GM21447 (cell line): Measurements from ENCODE around the gene TAAR8.
"Not testable (repeated sequence)": the region's sequence is repeated elsewhere in the genome, so short reads cannot be mapped to it uniquely, and the experiment has no call there.

Experiments
- ATAC-seq: cut with Tn5 transposase; IDR thresholded peaks from one replicate; pipeline ENCODE4 v1.9.1; 2021; ENCODE audit not compliant: unreplicated experiment

TAAR8 gene, protein sequence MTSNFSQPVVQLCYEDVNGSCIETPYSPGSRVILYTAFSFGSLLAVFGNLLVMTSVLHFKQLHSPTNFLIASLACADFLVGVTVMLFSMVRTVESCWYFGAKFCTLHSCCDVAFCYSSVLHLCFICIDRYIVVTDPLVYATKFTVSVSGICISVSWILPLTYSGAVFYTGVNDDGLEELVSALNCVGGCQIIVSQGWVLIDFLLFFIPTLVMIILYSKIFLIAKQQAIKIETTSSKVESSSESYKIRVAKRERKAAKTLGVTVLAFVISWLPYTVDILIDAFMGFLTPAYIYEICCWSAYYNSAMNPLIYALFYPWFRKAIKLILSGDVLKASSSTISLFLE

DNA sequence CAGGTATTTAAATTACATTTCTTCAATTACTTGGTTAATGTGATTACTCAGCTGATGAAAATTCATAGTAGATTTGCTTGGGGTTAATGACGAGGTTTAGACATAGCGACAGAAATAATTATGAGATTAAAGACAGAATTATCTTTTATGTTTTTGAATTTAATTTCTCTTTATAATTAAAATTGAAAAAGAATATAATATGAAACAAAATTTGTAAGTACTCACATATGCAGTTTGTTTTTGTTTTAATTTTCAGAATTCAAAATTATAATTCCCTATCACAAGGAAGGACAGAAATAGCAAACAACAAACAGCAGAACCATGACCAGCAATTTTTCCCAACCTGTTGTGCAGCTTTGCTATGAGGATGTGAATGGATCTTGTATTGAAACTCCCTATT lies at the start of gene TAAR8:
TAAR8 (plus strand) TSS at position 301 of the 400 bp plus-strand sequence; CDS start at position 322, 21 bp downstream.
- ATAC-seq, result no peak

DNA sequence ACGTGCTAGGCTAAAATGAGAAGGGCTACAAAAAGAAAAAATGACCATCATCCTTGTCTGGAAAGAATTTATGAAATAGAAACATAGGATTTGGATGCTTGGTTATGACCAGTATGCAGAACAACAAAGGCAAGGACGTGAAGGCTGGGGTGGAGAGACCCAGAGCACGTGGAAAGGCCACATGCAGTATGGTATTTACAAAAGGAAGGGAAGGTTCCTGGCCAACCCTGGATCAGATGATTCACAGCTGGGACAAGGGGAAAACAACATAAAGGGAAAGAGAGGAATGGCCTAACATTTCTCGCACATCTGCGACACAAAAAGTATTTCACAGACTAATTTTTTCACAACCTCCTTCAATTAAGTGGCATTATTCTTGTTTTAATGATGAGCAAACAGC lies 47.7 kb upstream of the TAAR8 start:
- no peak for ATAC-seq

DNA sequence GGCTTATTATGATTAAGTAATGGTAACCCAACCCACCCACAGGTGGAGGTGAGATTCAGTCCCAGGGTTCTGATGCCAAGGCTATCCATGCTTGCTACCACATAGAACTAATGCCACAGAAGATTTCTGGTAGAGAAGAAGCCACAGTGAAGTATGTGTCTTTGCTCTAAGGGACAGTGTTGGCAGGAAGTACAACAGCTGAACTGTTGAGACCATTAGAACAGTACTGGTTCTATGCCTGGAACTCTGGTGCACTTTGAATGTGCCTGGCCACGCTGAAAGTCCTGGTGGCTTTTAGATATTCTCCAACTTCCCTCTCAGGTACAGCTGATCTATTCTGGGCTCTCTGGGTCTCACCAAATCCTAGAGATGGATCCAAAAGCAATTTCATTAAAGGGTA lies 47.3 kb upstream of the TAAR8 start:
- ATAC-seq, result peak; percentile 40

DNA sequence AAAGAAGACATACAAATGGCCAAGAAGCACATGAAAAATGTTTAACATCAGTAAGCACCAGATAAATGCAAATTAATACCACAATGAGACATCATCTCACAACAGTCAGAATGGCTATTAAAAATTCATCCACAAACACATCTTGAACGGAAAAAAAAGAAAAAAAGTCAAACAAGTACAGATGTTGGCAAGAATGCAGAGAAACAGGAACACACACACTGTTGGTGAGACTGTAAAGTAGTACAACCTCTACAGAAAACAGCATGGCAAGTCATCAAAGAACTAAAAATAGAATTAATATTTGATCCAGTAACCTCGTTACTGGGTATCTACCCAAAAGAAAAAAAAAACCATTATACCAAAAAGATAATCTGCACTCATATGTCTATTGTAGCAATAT lies 46.0 kb upstream of the TAAR8 start:
- ATAC-seq, result no peak

DNA sequence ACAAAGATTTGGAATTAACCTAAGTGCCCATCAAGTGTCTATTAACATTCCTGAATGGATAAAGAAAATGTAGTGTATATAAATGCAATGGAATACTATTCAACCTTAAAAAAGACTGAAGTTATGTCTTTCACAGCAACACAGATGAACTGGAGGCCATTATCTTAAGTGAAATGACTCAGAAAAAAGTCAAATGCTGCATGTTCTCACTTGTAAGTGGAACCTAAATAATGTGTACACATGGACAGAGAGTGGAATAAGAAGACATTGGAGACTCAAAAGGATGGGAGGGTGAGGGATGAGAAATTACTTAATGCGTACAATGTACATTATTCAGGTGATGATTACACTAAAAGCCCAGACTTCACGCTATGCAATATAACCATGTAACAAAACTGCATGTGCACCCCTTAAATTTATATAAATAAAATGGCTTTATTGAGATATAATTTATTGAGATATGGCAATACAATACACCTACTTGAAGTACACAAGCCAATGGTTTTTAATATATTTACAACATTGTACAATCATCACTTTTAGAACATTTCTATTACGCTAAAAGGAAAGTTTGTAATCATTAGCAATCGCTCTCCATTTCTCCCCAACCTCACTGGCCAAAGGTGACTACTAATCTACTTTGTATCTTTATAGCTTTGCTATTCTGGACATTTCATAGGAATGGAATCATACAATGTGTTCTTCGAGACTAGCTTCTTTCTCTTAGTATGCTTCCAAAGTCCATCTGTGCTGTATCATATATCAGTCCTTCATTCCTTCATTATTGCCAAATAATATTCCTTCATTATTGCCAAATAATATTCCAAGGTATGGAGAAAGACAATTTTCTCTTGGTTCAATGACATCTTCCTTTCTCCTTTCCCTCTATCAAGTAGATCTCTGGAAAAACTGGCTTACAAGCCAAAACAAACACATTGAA lies 45.3 kb upstream of the TAAR8 start:
- ATAC-seq, result no peak

DNA sequence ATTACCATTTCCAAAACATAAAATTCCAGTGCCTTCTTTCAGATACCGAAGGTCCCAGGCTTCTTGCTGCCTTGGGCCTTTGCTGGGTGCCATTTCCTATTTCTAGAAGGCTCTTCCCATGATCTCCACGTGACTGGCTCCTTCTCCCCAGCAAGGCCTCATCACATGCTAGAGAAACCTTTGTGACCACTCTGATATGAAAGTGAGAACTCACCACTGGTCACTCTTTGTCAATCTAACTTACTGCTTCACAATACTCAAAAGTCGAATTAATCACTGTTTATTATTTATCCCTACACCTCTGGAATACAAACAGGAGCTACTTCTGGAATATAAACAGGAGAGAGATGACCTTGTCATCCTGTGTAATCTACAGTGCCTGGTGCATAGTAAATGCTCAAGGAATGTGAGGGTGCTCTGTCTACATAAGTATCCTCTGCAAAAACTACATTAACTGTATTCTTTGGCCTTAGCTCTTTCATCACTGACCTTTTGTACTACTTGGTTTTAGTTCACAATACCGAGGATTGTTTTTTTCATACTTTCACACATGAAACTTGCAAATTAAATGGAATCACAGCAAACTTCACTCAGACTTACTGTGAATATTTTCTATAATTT lies 41.2 kb upstream of the TAAR8 start:
- ATAC-seq, result peak; percentile 18

DNA sequence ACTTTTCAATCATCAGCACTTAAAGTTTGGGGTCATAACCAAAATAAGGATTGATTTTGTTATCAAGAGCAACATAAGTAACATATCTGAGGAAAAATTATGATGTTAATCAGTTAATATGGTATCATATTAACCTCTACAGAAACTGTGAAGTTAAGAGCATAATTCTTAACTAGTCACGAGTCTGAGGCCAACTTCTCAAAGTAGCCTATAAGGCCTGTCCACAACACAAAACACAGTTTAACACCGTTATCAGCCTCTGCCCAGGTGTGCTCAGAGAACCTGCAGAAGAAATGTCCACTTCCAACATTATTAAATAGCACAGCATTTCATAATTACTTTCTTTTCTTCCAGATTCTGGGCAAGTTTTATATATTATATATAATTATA lies 40.6 kb upstream of the TAAR8 start:
- ATAC-seq, result peak; percentile 25

DNA sequence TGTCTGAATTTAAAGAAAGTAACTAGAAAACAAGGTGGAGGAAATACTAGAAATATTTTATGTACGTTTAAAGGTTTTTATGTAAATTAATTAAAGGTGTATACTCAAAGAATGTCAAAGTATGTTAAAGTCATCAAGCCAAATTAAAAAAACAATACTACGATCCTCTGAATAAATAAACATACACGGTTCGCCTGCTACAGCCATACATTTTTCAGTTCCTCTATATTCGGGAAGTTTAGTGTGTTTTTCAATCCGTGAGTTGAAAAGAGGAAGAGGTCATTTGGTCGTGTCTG lies 40.2 kb upstream of the TAAR8 start:
- no peak for ATAC-seq

DNA sequence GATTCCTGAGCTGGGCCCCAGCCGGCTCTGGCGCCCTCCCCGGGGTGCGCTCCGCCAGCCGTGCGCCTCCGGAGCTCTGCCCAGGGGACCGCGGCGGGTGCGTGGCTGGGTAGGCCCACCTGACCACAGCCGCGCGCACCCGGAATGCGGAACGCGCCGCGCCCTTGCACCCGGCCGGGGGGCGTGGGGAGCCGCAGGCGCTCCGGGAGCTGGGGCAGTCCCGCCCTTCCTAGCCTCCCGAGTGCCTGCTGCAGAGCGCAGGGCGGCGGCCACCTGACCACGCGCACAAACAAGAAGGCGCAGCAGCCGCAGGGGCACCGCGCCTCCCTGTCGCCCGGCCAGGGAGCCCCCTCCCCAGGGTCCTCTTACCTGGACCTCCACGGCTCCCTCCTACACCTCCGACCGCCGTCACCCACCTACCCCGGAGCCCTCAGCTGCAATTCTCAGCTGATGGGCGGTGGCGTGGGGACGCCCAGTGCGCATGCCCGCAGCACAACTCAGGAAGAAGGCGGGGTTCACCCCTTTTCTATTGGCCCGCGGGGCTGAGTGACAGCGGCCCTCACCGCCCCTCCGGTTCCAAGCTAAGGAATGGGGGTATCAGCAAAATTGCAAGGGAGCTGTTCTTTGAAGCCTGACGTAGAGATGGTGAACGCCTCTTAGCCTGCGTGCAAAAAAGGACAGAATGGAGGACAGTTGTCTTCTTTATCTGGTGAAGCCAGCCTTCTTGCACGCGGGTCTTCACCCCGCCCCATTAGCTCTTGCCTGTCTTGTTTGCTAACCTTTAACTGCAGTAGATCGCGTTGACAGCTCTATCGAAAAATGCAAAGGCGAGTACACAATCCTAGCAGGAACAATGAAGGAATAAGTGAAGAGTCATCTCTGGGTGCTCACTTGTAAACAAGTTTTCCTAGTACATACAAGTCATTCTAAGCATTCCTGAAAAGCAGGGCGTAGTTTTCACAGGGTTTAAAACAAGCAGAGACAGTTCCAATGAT lies 39.5 kb upstream of the TAAR8 start, which contains the start of gene STX7:
STX7 (minus strand) TSS at position 479 of the 995 bp plus-strand sequence. CDS start 9,586 bp downstream, outside the sequence.
- ATAC-seq, result peak; percentile 86

DNA sequence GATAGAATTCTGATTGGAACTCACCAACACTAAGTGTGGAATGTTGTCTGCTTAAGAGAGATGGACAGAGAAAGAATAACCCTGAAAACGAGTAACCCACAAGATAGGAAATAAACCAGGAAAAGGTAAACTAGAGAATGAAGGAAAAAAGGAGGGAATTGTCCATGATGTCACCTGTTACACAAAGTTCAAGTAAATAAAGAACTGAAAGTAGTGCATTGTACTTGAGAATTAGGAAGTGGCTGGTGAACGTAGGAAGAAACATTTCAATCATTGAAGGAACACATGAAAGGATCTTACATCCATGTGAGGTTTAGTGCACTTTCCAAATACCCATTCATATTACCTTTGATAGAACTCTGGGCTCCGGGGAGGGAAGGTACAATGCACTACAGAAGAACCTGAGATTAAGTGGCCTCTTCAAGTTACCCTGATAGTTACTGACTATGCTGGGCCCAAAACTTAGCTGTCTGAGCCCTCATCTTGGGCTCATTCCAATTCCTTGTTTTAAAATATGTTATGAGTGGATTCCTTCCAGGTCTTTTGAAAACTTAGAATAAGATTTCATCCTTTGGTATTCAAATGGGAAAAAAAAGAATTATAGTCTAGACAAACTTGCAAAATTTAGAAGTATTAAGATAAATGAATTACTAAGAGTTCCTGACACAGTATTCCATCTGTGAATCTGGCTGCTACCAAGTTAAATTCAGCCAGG lies 38.5 kb upstream of the TAAR8 start:
- ATAC-seq, result no peak

DNA sequence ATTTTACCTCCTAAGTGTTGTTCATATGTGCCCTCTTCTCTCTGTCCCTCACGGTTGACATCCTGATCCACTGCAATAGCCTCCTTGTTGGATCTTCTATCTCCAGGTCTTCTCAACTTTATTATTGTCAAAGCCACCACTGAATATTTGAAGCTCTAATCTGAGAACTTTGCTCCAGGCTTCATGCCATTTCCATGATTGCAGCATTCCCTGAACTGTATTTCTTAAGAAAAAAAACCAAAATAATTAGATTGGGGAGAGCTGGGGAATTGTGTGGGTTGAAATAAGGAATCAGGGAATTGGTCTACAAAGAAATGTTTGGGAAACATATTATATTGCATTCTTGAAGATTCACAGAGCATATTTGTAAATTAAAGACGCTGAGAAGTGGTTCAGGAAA lies 37.1 kb upstream of the TAAR8 start:
- ATAC-seq, result no peak

DNA sequence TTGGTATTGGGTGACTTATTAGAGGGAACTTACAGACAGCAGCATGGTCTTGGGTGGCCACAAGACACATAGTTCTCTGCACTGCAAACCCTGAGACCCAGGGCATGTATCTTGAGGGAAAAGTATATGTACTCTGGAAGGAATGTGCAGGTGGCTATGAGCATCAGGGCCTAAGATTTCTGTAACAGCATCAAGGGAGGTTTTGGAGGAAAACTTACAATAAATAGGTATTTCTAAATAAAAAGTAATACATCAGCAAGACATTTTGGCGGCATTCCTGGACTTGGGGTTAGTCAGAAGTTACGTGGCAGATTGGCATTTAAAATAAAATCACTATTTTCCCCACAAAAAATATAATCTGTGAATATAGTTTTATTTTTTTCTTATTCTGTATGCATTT lies 31.5 kb upstream of the TAAR8 start:
- no peak for ATAC-seq

DNA sequence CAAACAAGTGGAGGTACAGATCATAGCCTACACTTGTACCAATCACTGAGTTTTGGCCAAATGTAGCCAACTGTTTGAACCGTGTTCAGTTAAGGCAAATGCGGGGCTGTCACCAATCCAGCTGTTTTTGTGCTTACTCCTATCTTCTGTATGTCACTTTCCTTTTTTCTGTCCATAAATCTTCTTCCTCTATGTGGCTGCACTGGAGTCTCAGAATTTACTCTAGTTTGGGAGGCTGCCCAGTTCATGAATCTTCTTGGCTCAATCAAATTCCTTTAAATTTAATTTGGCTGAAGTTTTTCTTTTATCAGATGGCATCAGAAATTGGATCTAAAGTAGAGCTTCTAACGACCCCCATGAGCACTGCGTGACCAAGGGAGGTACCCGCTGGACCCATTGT lies 27.8 kb upstream of the TAAR8 start:
- ATAC-seq, result no peak

DNA sequence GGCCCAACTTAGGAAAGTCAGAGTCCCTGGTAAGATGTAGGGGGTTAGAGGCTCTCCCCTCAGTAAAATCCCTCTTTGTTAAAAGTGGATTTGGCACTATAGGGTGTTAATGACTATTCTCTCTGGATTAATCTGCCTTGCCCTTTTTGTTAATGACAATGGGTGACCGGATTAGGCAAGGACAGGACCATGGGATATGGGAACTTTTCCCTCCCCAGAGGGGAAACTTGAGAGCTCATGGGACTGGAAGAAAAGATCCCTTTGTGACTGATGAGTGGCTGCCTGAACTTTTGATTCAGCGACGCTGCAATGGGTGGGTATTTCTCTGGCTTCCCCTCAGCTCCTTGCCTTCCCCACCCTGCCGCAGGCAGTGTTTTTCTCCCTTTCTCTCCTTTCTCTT lies 26.6 kb upstream of the TAAR8 start:
- ATAC-seq, result no peak

DNA sequence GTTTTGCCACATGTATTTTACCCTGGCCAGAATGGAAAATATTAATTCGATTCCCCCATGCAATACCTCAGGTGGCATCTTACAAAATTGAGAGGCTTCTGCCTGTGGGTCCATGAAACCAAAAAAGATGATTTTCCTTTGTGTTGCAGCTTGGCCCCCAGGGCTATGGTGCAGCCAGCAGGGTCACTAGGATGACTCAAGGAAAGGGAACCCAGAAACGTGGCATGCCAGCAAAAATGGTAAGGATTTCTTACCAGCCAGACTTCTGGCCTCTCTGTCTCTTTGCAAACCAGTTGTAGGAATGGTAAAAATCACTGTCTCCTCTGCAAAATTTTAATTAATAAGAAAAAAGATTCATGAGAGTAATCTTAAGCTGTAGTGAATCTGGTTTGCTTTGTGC lies 26.0 kb upstream of the TAAR8 start:
- no peak for ATAC-seq

DNA sequence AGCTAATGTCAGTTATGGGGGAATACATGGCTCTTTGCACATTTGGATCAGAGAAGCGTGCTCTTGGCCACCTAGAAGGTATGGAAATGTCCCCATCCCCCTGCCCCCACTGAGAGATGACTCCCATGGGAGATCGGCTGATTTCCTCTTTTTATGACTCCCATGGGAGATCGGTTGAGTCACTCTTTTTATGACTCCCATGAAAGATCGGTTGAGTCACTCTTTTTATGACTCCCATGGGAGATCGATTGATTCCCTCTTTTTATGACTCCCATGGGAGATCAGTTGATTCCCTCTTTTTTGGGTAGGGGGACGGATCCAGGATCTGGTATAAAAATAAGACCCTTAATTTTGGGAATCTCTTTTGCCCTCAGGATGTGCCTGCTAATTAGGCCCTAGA lies 24.7 kb upstream of the TAAR8 start:
- no peak for ATAC-seq

DNA sequence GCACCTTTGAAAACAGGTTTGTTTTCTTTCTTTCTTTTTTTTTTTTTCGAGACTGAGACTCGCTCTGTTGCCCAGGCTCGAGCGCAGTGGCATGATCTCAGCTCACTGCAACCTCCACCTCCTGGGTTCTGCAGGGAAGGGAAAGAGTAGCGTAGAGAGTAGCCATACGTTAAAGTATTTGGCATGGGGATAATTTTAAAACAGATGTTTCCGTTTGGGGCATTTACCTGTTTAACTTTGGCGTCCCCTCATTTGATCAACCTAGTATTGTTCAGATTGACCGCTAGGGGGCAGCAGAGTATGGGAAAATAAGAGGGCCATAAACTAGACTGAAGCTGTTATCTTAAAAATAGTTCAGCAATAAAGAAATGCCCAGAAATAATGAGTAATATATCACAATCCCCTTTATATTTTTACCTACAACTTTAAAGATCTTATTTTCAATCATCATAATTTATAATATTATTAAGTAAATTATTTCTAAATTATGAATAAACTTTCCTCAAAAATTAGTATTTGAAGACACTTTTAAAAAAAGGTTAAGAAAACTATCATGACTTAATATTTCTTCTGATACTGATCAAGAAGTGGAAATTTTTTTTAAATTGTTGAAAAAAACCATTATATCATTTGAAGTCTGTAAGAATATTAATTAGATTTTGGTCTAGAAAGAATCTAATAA lies 22.0 kb upstream of the TAAR8 start:
- ATAC-seq, result peak; percentile 96

DNA sequence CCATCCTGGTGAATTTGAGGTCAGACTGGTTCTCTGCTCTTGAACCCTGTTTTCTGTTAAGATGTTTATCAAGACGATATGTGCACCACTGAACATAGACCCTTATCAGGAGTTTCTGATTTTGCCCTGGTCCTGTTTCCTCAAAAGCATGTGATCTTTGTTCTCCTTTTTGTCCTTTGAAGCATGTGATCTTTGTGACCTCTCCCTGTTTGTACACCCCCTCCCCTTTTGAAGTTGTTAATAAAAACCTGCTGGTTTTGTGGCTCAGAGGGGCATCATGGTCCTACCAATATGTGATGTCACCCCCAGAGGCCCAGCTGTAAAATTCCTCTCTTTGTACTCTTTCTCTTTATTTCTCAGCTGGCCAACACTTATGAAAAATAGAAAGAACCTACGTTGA lies 17.9 kb upstream of the TAAR8 start:
- ATAC-seq, result not testable (repeated sequence)

DNA sequence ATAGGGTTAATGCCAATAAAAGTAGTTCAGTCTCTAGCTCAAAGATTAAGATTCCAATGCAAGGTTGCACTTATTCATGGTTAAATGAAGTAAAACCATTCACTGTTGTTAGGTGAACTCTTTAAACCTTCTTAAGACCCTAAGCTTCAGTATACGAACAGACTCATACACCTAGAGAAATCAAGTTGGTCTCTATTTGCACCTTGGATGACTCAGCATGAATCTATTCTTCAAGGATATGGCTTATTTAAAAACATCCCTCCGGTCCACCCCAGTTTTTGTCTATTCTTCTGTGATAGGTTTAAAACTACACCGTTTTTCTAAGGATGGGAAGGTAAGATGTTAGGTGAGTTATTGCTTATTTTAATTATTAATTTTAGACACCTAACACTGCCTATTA lies 15.3 kb upstream of the TAAR8 start:
- no peak for ATAC-seq
